C4-2B (cell line): ENCODE data around the gene LRRC47.

Experiments used
- ZFX ChIP-seq: fragments of 450-650 bp; IDR thresholded peaks from 2 replicates; pipeline ENCODE4 v1.6.1; 2017
- TF ChIP-seq, protein P1 (sequence below): fragments of 450-650 bp; conservative IDR thresholded peaks from 2 replicates; pipeline ENCODE4 v1.5.1; 2017; ENCODE audit warnings: mild to moderate bottlenecking

DNA sequence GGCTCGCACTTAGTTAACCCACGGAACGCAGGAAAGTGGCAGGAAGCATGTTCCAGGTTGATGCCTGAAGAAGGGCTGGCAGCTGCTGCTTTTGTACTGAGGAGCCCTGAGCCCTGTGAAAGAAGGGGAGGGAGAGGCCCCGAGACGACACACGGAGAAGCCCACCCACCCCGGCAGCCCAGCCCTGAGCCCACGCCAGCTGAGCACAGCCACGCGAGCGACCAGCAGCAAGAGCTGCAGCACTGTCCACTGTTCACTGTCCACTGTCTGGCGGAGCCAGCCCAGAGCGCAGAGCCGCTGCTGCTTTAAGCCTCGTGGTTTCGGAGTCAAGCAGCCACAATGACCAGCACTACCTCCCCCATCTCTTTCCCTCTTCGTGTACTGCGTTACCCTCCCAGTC is 5.3 kb downstream of the LRRC47 start:
- TF ChIP-seq, protein P1, sequence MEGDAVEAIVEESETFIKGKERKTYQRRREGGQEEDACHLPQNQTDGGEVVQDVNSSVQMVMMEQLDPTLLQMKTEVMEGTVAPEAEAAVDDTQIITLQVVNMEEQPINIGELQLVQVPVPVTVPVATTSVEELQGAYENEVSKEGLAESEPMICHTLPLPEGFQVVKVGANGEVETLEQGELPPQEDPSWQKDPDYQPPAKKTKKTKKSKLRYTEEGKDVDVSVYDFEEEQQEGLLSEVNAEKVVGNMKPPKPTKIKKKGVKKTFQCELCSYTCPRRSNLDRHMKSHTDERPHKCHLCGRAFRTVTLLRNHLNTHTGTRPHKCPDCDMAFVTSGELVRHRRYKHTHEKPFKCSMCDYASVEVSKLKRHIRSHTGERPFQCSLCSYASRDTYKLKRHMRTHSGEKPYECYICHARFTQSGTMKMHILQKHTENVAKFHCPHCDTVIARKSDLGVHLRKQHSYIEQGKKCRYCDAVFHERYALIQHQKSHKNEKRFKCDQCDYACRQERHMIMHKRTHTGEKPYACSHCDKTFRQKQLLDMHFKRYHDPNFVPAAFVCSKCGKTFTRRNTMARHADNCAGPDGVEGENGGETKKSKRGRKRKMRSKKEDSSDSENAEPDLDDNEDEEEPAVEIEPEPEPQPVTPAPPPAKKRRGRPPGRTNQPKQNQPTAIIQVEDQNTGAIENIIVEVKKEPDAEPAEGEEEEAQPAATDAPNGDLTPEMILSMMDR, result no peak
- no peak for TF ChIP-seq ZFX
